Astrocyte of the hippocampus (primary cell): ENCODE results near the gene PBRM1.

Experiments used
- DNase-seq: peaks from one replicate; pipeline ENCODE4 v3.0.0; 2011; ENCODE audit warnings: low read depth, low spot score

The PBRM1 gene

GRCh38 chr3:52511509-52511908, 174.2 kb downstream of the PBRM1 start:
- no peak for DNase-seq

DNA sequence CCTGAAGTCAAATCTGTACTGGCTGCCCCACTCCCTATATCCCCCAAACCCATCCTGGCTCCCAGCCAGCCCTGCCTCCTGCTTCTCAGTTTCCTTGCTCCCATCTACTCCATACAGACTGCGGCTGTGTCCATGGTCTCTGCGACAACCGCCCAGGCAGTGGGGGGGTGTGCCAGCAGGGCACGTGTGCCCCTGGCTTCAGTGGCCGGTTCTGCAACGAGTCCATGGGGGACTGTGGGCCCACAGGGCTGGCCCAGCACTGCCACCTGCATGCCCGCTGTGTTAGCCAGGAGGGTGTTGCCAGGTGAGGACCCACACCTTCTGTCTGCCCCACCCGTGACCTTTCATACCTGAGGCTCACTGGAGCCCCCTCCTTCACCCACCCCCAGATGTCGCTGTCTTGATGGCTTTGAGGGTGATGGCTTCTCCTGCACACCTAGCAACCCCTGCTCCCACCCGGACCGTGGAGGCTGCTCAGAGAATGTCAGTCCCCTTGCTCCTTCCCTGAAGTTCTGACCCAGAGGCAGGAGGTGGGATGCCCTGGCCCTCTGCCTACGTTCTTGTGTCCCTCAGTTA, 175.9 kb downstream of the PBRM1 start:
- no peak for DNase-seq

- peak; percentile 91 for DNase-seq
These were observed 178.4 kb downstream of the PBRM1 start for GRCh38 chr3:52507359-52507758.

- no peak for DNase-seq
These were observed 179.3 kb downstream of the PBRM1 start for GRCh38 chr3:52506266-52506966.

DNA sequence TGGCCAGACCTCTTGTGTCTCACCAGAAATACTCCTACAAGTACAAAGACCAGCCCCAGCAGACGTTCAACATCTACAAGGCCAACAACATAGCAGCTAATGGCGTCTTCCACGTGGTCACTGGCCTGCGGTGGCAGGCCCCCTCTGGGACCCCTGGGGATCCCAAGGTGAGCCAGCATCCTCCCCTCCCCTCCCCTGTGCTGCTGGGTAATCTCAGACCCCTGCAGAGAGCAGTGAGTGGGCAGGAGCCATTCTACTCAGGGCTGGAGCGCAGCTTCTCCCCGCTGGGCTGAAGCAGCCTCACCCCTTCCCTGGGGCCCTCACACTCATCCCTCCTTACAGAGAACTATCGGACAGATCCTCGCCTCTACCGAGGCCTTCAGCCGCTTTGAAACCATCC, 180.7 kb downstream of the PBRM1 start:
- DNase-seq = no peak

DNA sequence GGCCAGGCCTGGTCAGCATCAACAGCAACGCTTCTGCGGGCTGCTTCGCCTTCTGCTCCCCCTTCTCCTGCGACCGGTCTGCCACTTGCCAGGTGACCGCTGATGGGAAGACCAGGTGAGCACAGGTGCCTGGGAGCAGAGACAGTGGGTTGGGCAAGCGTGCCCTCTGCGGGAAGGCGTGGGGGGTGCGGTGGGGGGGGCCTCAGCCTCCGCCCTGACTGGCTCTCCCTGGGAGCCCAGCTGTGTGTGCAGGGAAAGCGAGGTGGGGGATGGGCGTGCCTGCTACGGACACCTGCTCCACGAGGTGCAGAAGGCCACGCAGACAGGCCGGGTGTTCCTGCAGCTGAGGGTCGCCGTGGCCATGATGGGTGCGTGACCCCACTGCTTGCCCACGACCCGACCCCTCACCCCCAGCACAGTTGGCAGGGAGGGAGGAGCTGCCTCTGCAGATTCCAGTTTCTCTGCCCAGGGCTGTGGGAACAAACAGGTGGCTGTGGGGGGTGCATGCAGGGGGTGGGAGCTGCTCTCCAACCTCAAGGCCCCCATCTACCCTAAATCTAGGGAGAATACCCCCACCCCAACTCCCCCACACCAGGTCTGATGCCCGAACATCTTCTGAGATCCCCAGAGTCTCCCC, 181.8 kb downstream of the PBRM1 start:
- DNase-seq = no peak

DNA sequence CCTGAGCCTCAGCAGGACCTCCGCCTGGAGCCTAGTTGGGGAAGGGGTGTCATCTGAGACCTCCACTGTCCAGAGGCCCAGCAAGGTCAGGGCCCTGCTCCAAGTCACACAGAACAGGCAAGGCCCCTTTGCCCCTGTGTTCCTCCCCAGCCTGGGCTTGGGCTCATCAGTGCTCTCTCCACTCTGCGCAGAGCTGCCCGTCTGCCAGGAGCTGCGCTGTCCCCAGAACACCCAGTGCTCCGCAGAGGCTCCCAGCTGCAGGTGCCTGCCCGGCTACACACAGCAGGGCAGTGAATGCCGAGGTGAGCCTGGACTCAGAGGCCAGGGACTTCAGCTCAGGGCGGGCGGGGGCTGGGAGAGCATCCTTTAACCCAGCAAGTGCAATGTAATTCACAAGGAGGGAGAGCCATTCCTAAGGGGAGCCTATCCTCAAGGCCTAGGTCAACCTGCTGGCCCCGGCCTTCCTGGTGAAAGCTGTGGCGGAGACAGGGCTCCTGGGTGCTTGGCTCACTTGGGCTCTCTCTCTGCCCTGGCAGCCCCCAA, 182.8 kb downstream of the PBRM1 start:
- no peak for DNase-seq

GRCh38 chr3:52502001-52502400, 183.7 kb downstream of the PBRM1 start:
- DNase-seq = no peak

- no peak for DNase-seq
These were observed 184.7 kb downstream of the PBRM1 start for GRCh38 chr3:52501046-52501445.

DNA sequence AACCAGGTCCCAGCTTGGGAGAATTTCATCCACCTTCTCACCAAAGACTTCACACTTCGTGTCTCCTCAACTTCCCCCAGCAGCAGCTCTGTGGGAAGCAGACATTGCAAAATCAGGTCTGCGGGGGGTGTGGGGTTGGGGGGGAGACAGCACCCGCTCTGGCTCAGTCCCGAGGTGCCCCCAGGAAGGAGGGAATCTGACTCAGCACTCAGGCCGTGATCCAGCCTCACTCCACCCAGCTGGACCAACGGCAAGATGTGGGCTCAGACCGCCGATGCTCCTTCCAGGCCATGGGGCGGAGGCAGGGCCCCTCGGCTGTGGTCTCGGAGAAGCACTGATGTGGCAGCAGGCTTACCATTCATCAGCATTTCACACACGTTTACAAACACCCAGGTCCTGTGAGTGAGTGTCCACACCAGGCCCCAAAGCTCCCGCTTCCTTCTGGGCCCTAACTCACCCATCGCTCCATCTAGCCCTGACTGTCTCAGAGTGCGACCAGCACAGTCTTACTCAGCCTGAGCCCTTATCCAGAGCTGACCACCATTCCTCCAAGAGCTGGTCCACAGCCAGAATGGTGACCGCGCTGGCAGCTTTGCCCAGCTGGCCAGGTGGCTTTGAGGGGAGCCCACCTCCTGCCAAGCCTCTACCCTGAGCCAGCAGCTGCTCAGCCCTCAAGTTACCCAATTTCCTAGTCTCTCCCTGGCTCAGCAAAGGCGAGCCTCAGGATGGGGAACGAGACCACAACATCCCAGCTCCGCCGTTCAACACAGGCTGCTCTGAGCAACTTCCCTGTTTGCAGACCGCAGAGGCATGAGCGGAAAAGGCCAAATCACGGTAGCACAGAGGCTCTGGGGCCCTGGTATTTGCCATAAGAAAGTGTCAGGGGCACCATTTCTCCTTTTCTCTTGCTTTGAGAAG, 187.3 kb downstream of the PBRM1 start:
- peak; percentile 69 for DNase-seq

- peak; percentile 61 for DNase-seq
These were observed 189.7 kb downstream of the PBRM1 start for GRCh38 chr3:52495777-52496602.
